ENCODE results near the gene ADGRD1.

Gene ADGRD1

GRCh38 chr12:131013118-131013517, 59.4 kb downstream of the ADGRD1 start:
- TF ChIP-seq CTCF (IDR thresholded peaks at IDR 0.05; ENCODE audit: low read depth, low read length, poor library complexity, severe bottlenecking) (no peak), EZH2phosphoT487 (IDR thresholded peaks at IDR 0.05; ENCODE audit: borderline replicate concordance, low read length) (no peak)
- Histone ChIP-seq H3K36me3 (ENCODE audit: control insufficient read depth, low read length) (no peaks in the 10 kb centered on the region), H3K9me3 (ENCODE audit: control insufficient read depth, insufficient read depth, low read length) (no peaks in the 10 kb centered on the region), H3K27me3 (ENCODE audit: control insufficient read depth, low read length) (no peaks in the 10 kb centered on the region), H3K9me2 (replicated peaks; ENCODE audit: control insufficient read depth, low read length) (no peaks in the 10 kb centered on the region), H4K20me1 (ENCODE audit: control insufficient read depth, insufficient read depth, low read depth, low read length) (no peaks in the 10 kb centered on the region), H3K27ac (ENCODE audit: low read depth, low read length) (no peak overlapping the region), H3K79me2 (ENCODE audit: control insufficient read depth, low read length) (no peaks in the 10 kb centered on the region), H3F3A (ENCODE audit: control insufficient read depth, insufficient read depth) (no peaks in the 10 kb centered on the region), H3K4me2 (ENCODE audit: low read length) (no peak overlapping the region), H3K4me1 (ENCODE audit: control insufficient read depth, low read length) (no peaks in the 10 kb centered on the region), H3K4me3 (ENCODE audit: low read length) (no peak overlapping the region)

- Histone ChIP-seq H3F3A (ENCODE audit: control insufficient read depth, insufficient read depth) (no peaks in the 10 kb centered on the region), H3K4me1 (ENCODE audit: control insufficient read depth, low read length) (no peaks in the 10 kb centered on the region), H3K4me3 (ENCODE audit: low read length) (no peak overlapping the region), H4K20me1 (ENCODE audit: control insufficient read depth, insufficient read depth, low read depth, low read length) (no peaks in the 10 kb centered on the region), H3K9me2 (replicated peaks; ENCODE audit: control insufficient read depth, low read length) (no peaks in the 10 kb centered on the region), H3K4me2 (ENCODE audit: low read length) (no peak overlapping the region), H3K27me3 (ENCODE audit: control insufficient read depth, low read length) (no peaks in the 10 kb centered on the region), H3K27ac (ENCODE audit: low read depth, low read length) (no peak overlapping the region), H3K9me3 (ENCODE audit: control insufficient read depth, insufficient read depth, low read length) (no peaks in the 10 kb centered on the region), H3K79me2 (ENCODE audit: control insufficient read depth, low read length) (no peaks in the 10 kb centered on the region), H3K36me3 (ENCODE audit: control insufficient read depth, low read length) (no peaks in the 10 kb centered on the region)
- TF ChIP-seq CTCF (IDR thresholded peaks at IDR 0.05; ENCODE audit: low read depth, low read length, poor library complexity, severe bottlenecking) (no peak), EZH2phosphoT487 (IDR thresholded peaks at IDR 0.05; ENCODE audit: borderline replicate concordance, low read length) (no peak)
Observed at GRCh38 chr12:131014343-131014742, 60.6 kb downstream of the ADGRD1 start.

GRCh38 chr12:131015581-131016337, 62.1 kb downstream of the ADGRD1 start:
- Histone ChIP-seq H3K79me2 (ENCODE audit: control insufficient read depth, low read length) (no peaks in the 10 kb centered on the region), H3K27ac (ENCODE audit: low read depth, low read length) (no peak overlapping the region), H3K36me3 (ENCODE audit: control insufficient read depth, low read length) (no peaks in the 10 kb centered on the region), H3K9me3 (ENCODE audit: control insufficient read depth, insufficient read depth, low read length) (no peaks in the 10 kb centered on the region), H4K20me1 (ENCODE audit: control insufficient read depth, insufficient read depth, low read depth, low read length) (no peaks in the 10 kb centered on the region), H3K4me3 (ENCODE audit: low read length) (no peak overlapping the region), H3K27me3 (ENCODE audit: control insufficient read depth, low read length) (no peaks in the 10 kb centered on the region), H3K4me2 (ENCODE audit: low read length) (no peak overlapping the region), H3K4me1 (ENCODE audit: control insufficient read depth, low read length) (no peaks in the 10 kb centered on the region), H3F3A (ENCODE audit: control insufficient read depth, insufficient read depth) (no peaks in the 10 kb centered on the region), H3K9me2 (replicated peaks; ENCODE audit: control insufficient read depth, low read length) (no peaks in the 10 kb centered on the region)
- TF ChIP-seq CTCF (IDR thresholded peaks at IDR 0.05; ENCODE audit: low read depth, low read length, poor library complexity, severe bottlenecking) = no peak
- TF ChIP-seq EZH2phosphoT487 (IDR thresholded peaks at IDR 0.05; ENCODE audit: borderline replicate concordance, low read length) = no peak
